ENCODE results near the gene PTGIR.
A peak's percentile ranks its signal among the peaks of the same experiment; 100 is the strongest.

The PTGIR gene

DNA sequence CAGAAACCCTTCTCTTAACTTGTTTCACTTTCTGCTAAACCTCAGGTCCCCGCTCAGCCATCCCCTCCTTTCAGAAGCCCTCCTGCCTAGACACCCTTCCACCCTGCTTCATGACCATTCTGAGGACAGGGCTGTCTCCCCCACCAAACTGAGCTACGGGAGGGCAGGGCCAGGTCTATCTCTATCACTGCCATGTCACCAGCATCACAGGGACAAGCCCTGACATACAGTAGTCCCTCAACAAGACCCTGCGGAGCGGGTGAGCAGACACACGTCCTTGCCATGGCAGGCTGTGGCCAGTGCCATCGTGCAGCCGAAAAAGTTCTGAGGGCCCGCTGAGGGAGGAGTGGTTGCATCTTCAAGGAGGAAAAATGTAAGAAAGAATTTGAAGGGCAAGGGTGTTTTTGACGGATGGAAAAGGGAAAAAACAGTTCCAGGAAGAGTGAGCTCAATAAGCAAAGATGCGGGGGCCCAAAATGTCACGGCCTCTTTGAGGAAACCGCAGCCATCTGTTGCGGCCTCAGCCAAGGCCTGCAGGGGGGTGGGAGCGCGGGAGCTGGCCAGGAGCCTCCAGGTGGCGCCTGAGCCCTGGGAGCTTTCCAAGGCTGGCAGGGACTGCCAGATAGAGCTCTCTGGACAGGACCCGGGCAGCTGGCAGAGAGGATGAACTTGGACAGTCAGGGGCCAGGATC is 8.1 kb downstream of the PTGIR start:
- DNase-seq (ENCODE audit: low spot score): no peak

DNA sequence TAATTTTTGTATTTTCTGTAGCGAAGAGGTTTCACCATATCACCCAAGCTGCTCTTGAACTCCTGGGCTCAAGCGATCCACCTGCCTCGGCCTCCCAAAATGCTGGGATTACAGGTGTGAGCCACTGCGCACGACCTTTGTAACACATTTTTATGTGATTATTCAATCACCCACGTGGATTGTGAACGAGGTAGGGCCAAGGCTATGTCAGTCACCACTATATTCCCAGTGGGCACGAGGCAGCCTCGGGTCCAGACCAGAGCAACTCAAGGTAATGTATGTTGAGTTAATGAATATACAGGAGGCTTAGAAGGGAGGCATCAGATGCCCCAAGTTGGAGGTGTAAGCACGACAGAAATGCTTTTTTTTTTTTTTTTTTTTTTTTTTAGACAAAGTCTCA is 8.9 kb downstream of the PTGIR start:
- no peak for DNase-seq (ENCODE audit: low spot score)

DNA sequence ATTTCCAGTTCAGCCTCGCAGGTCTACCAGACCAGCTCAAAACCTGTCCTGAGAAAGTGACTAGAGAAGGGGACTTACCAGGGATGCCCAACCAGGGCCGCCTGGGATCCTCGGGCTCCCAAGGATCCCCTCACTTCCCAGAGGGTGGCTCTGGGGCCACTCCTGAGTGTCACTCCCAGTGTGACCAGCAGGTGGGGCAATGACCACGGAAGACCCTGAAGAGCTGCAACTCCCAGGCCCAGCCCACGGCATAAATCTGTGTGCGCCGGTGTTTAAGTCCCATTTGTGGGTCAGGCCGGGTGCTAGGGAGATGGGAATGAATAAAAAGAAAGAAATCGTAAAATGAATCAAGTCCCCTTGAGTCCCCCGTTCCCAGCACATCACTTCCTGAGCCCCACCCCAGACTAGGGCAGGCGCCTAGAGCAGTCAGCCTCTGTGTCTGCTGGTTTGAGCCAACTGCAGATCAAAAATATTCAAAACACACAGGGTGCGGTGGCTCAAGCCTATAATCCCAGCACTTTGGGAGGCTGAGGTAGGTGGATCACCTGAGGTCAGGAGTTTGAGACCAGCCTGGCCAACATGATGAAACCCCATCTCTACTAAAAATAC is 10.7 kb downstream of the PTGIR start:
- DNase-seq (ENCODE audit: low spot score): peak; percentile 82

DNA sequence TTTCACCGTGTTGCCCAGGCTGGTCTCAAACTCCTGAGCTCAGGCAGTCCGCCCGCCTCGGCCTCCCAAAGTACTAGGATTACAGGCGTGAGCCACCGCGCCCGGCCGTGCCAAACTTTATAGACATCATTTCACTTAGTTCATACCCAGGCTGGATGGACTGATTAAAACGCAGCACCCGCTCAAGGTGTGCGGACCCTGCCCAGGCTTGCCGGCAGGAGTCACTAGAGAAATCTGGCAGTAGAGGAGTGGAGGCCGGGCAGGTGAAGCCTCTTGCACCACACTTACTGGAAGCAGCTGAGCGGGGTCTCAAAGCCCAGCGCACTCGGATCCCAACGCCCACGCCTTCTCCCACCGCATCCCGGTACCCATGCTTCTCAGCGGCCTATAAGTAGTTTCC is 11.4 kb downstream of the PTGIR start:
- no peak for DNase-seq (ENCODE audit: low spot score)

DNA sequence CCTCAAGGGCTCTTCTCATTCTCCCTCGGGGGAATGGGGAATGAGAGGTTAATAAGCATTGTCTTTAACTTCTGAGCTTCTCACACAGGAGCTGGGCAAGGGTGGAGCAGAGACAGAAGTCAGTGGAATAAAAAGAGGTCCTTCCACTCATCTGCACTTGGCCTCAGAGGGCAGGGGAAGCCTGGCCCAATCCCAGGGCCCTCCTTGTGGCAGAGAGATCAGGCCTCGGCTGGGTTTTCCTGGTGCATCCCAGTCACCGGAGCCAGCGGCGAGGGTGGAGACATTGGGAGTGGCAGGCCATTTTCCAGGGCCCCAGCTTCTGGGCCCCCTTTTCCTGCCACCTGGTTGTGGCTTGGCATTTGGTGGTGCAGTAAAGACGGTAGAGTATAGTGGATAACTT is 13.1 kb downstream of the PTGIR start:
- no peak for DNase-seq (ENCODE audit: low spot score)

DNA sequence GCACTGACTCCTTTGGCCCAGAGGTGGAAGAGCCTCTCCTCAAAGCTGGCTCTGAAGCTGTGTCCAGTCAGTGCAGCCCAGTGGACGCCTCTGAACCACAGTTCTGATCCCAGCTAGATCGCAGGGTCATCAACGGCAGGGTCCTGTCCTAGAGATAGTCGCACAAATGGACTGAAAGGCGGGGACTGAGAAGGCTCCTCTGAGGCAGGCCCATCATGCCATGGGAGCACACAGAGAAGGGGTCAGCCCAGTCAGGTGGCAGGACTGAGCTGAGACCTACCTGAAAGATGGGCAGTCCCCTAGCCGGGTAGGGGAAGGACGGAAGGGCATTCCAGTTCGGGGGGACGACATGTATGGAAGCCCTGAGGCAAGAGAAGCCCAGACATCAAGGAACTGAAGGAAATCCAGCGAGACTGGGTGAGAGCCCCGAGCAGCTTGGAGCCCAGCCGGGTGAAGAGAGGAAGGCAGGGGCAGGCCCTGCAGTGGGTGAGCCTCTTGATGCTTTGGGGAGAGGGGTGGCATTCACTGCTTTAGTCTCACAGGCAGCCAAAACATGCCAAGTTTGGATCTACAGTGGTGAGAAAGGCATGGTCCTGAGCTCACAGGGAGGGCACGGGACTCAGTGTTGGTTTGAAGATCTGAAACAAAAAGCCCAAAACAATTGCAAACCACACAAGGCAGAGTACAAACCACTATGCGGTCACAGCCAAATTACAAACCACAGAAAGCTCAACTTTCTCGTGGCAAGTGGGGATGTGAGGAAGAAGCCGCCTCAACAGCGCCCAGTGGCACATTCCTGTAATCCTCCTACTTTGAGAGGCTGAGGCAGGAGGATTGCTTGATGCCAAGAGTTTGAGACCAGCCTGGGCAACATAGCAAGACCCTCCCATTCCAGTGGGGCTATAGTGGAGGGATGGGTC is 13.8 kb downstream of the PTGIR start:
- DNase-seq (ENCODE audit: low spot score): peak; percentile 55

DNA sequence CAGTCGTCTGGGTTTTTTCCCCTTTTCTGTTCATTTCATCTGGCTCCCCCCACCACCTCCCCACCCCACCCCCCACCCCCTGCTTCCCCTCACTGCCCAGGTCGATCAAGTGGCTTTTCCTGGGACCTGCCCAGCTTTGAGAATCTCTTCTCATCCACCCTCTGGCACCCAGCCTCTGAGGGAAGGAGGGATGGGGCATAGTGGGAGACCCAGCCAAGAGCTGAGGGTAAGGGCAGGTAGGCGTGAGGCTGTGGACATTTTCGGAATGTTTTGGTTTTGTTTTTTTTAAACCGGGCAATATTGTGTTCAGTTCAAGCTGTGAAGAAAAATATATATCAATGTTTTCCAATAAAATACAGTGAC is 14.5 kb downstream of the PTGIR start:
- no peak for DNase-seq (ENCODE audit: low spot score)

DNA sequence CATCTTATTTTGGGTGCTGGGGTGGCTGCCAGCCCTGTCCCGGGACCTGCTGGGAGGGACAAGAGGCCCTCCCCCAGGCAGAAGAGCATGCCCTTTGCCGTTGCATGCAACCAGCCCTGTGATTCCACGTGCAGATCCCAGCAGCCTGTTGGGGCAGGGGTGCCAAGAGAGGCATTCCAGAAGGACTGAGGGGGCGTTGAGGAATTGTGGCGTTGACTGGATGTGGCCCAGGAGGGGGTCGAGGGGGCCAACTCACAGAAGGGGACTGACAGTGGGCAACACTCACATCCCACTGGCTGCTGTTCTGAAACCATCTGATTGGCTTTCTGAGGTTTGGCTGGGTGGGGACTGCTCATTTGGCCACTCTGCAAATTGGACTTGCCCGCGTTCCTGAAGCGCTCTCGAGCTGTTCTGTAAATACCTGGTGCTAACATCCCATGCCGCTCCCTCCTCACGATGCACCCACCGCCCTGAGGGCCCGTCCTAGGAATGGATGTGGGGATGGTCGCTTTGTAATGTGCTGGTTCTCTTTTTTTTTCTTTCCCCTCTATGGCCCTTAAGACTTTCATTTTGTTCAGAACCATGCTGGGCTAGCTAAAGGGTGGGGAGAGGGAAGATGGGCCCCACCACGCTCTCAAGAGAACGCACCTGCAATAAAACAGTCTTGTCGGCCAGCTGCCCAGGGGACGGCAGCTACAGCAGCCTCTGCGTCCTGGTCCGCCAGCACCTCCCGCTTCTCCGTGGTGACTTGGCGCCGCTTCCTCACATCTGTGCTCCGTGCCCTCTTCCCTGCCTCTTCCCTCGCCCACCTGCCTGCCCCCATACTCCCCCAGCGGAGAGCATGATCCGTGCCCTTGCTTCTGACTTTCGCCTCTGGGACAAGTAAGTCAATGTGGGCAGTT is 15.1 kb downstream of the PTGIR start:
- no peak for DNase-seq (ENCODE audit: low spot score)

DNA sequence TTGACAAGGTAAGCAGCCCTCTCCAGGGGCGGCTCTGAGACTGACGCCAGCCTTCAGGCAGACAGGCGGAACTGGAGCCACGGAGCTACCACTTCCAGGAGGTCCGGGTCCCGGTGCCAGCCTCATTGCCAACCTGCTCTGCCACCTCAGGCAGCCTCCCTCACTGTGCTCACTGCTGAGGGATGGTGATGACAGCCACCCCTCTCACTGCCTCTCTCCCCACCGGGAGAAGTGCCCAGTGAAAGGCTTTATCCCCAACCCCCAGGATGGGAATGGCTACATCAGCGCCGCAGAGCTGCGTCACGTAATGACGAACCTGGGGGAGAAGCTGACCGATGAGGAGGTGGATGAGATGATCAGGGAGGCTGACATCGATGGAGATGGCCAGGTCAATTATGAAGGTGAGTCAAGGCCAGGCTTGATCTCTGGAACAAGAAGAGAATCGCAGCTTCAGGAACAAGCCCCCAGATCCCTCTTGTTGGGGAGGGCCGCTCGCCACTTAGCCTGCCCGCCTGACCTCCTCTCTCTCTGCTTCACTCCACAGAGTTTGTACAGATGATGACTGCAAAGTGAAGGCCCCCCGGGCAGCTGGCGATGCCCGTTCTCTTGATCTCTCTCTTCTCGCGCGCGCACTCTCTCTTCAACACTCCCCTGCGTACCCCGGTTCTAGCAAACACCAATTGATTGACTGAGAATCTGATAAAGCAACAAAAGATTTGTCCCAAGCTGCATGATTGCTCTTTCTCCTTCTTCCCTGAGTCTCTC is 16.1 kb downstream of the PTGIR start:
- no peak for DNase-seq (ENCODE audit: low spot score)

DNA sequence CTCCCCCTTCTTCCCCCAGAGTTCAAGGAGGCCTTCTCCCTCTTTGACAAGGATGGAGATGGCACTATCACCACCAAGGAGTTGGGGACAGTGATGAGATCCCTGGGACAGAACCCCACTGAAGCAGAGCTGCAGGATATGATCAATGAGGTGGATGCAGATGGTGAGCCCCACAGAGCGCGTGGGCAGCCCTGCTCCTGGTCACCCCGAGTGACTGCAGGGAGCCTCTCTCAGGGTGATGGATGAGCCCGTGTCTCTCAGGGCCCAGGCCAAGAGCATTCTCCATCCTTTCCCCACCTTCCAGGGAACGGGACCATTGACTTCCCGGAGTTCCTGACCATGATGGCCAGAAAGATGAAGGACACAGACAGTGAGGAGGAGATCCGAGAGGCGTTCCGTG is 16.7 kb downstream of the PTGIR start:
- no peak for DNase-seq (ENCODE audit: low spot score)

DNA sequence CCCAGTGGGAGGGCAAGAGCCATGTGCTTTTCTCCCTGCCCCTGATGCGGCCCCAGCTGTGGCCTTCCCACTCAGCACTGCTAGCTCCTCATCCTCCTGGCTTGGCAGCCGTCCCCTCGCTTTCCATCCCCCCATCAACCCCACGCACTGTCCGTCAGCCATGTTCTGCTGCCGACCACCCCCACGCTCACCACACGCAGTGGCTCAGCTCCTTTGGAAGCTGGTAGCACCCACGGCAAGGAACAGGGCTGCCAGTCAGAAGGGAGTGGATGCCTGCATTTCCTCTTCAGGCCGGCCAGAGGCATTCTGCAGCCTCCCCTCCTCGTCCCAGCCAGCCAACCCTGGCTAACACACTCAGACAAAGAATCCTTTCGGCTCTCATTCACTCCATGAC is 17.4 kb downstream of the PTGIR start:
- DNase-seq (ENCODE audit: low spot score): no peak

DNA sequence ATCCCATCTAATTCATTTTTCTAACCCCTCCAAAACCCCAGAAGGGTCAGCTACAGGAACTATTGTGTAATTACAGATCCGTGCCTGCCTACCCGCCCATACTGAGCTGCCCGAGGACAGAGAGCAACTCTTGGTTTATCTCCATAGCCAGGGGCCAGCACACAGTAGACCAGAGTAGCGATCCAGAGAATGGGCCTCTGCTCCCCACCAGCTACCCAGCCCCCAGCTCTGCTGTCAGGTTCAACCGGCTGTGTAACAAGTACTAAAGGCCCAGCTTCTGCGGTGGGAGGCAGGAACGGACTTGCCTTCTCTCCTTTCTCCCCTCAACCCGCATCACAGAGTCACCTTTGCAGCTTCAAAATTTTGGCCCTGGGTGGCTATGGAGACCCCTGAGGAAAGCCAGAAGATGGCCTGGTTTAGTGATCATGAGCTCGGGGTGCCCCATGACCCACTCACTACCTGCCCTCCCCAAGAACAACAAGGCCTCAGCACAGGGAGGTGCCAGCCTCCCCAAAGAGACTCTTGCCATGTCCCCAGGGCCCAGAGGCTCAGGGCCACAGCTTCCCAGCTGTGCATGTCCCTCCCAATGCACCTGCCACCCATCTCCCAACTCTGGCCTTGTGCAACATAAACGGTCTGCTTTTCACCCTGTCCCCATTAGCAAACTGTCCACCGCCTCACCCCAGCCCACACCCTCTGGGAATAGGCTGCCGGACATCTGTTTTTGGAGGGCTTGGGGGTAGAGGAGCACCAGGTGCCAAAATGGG is 18.0 kb downstream of the PTGIR start:
- DNase-seq (ENCODE audit: low spot score): no peak

DNA sequence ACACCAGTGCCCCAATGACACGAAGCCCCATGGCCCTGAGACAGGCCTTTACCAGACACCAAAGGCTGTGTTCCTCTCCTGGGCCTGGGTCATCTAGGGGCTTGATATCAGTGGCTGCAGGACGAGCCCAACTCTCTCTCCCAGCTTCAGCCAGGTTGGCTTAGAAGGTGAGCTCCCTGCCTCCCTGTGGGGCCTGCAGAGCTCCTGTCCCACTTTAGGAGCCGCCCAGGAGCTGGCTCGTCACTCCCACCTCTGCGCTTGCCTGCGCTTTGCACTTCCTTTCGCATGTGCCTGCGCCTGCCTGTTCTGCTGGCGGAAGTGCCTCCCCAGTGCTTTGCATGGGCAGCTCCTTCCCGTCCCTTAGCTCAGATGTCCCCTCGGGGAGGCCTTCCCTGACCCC is 18.9 kb downstream of the PTGIR start:
- no peak for DNase-seq (ENCODE audit: low spot score)

DNA sequence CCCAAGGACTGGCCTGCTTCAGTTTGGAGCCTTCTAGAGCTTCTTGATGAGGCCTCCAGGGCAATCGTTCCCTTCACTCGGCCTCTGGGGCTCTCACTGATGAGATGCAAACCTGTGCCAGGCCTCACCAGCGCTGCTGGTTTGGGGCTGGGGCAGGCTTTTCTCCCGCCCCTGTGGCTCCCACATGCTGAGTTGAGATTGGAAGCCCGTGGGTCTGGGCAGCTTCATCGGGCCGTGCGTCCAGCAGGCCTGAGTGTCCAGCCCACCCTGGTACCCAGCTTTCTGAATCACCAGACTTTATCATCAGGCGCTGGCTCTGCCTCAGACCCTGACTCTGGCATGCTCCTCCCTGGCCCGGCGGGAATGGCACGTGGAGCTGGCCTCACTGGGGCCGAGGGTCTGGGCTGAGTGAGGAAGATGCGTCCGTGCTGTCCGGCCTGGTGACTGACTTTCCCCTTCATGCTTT is 19.5 kb downstream of the PTGIR start:
- DNase-seq (ENCODE audit: low spot score): no peak

DNA sequence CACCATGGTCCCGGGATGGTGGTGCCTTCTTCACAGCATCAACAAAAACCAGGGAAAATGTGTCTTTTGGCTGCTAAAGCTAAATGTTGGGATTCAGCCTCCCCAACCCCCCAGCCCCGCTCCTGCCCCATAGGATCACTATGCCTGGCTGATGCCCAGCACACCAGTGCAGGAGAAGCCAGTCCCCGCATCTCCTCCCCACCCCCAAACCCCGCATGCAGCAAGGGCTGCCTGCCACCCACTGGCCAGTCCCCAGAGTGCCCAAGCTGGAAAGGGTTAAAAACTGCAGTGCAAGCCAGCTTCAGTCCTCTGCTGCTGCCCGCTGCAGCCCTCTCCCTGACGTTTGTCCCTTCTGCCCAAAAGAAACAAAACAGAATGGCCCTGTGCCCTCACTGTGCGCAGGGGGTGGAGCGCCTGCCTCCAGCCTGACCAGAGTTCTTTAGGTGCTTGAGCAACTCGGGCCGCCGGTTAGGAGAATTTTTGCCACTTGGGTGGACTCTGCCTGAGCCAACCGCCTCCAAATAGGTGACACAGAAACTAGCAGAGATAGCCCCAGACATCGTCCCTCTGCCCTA is 20.0 kb downstream of the PTGIR start:
- DNase-seq (ENCODE audit: low spot score): no peak

DNA sequence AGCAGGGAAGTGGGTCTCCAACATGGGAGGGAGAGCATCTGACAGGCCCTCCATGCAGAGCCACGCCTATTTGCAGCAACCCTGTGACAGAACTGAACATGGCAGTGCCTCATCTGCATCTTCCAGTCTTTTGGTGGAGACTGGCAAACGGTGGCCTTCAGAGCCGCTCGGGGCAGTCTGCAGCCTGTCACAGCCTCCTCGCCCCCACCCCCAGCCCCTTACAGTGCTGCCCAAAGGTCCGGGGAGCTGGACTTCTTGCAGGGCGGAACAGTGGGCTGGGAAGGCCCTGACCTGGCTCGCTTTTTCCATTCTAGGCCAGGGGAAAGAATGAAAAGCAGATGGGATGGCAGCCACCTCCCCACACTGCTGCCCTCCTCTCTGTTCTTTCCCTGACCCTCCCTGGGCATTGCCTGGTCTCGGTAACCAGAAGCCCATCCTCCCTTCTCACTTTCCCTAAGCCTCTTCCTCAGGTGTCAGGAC is 21.1 kb downstream of the PTGIR start:
- no peak for DNase-seq (ENCODE audit: low spot score)

DNA sequence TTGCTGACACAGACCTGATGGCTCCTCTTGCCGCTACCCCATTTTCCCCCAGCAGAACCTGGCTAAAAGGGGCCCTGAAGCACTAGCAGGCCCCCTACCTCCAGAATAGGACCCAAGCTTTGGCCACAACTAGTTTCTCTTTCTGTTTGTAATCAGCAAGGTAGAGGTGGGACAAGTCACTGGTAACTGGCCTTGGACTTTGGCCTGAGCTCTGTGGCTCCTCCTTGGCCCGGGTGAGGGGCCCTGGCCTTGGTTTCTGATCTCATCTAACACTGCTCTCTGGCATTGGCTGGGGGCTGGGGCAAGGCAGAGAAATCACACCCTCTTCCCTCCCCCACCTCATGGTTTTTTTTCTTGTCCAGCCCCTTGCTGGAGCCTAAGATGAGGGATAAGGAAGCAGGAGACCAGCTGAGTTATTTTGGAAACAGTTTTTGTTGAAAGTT is 21.7 kb downstream of the PTGIR start:
- DNase-seq (ENCODE audit: low spot score): no peak

DNA sequence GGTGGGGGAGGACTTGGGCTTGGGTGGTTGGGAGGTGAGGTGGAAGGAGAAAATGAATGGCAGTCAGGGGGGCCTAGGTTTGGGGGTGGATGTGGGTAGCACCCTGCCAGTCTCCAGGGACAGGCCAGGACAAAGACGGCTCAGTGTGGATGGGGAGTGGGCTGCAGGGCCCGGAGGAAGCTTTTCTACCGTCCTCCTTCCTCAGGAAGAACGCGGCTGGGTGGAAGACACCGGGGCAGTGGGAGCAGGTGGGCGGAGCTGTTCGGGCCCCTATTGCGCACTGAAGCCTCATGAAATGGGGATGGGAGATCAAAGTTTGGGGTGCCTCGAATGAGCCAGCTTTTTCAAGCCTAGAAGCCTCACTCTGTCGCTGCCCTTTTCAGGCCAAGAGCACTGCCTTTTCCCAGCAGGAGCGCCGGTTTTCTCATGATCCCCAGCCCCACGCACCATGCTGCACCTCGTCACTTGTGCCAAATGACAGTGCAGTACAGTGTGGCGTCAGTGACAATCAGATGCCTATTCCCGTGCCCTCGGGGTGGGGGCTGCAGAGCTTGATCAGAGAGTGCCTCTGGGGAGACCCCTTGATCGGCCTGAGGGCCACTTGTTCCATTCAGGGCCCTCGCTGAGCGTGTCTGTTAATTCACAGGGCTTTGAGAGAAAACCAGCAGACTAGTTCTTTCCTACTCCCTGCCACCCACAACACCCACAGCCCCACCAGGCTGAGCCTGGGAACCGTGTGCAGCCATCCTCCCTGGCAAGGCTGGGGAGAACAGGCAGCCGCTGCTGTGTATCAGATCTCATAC is 22.3 kb downstream of the PTGIR start:
- DNase-seq (ENCODE audit: low spot score): peak; percentile 38
